ENCODE results near the gene IRAK4. TPM values are rescaled to one million over a fixed set of nuclear protein-coding genes. Genes with fewer than 3 reads are reported as not detected.

Gene IRAK4
- total and polyA plus RNA-seq, 2 experiments from 2014 or later = 11.5 to 24.0 TPM

DNA sequence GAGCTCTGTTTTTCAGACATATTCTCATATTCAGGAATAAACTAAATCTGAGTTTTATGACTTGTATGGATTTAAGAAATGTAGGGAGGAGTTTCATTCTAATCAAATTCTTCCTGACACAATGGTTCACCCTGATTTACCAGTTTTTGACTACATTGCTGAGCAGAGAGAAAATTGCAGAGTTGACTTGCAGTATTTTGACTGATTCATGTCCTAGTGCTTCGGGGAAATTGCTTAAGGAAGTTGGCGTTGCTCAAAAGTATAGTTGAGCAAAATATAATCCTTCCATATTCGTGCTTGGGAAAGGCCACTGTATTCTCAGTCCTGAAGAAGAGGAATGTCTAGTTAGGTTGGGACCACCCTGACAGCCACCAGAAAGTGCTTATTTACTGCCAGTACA is 48.6 kb downstream of the IRAK4 start:
- 97 to 98% methylated on average over 3 of the region's 3 CpGs for WGBS, 2 experiments (ENCODE audit: low coverage in 1 of 2, low lambda C conversion rate in 2 of 2, missing lambda C conversion rate in 2 of 2)
- Histone ChIP-seq H3K9me3 (ENCODE audit: low read depth) (no peaks in the 10 kb centered on the region), H3F3A (ENCODE audit: insufficient read depth) (peaks cover 7% of the 10 kb centered on the region; the same call in 1 of the 2 replicates), H3K79me2 (ENCODE audit: insufficient read depth) (peaks cover 36% of the 10 kb centered on the region), H3K27me3 (replicated peaks; ENCODE audit: insufficient read depth) (no peaks in the 10 kb centered on the region), H3K36me3 (ENCODE audit: low read depth) (peaks cover 15% of the 10 kb centered on the region; the same call in 1 of the 2 replicates), H4K20me1 (ENCODE audit: insufficient read depth) (no peaks in the 10 kb centered on the region), H3K4me1 (ENCODE audit: insufficient read depth) (peaks cover 32% of the 10 kb centered on the region), H3K4me2 (ENCODE audit: unreplicated experiment) (no peak overlapping the region), H3K9ac (peak overlapping the region; percentile 96), H3K4me3 (peak overlapping the region; percentile 99; the same call in 1 of the 2 replicates), H2AFZ (peak overlapping the region; percentile 94), H3K9me2 (ENCODE audit: insufficient read depth) (no peaks in the 10 kb centered on the region), H3K27ac (no peak overlapping the region)
- in situ Hi-C loops (cut with MboI) = no loop called here
- no peak for TF ChIP-seq EZH2phosphoT487 (IDR thresholded peaks at IDR 0.05; ENCODE audit: insufficient read depth, low read depth)
- no peak for TF ChIP-seq EZH2 (IDR thresholded peaks at IDR 0.05; ENCODE audit: insufficient read depth, poor library complexity, severe bottlenecking)
- DNase-seq = no peak

DNA sequence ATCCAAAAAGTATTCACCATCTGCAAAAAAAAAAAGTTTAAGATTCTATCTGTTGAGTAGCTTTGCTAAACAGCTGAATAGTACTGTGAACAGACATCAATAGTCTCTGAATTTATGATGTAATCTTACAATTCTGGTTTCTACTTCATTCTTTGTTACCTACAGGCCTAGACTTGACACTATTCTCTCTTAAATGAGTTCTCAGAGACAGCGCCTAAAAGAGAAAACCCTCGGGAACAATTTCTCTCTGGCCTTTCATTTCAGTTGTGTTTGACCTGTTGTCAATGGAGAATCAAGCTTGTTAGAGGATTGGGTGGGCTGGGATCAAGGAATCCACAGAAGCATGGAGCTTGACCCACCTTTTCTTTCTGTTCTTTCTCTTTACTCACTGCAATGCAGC is 53.3 kb downstream of the IRAK4 start:
- H3F3A ChIP-seq (ENCODE audit: insufficient read depth) = 0 out of 2 replicates have a peak, but pooled peaks cover under 1% of the 10 kb centered on the region
- no peak overlapping the region for H3K9ac ChIP-seq
- no peaks in the 10 kb centered on the region for H3K79me2 ChIP-seq (ENCODE audit: insufficient read depth)
- no peak for DNase-seq
- H3K4me3 ChIP-seq = no peak overlapping the region
- no peaks in the 10 kb centered on the region for H3K27me3 ChIP-seq (replicated peaks; ENCODE audit: insufficient read depth)
- TF ChIP-seq EZH2phosphoT487 (IDR thresholded peaks at IDR 0.05; ENCODE audit: insufficient read depth, low read depth) (no peak), EZH2 (IDR thresholded peaks at IDR 0.05; ENCODE audit: insufficient read depth, poor library complexity, severe bottlenecking) (no peak)
- H3K4me2 ChIP-seq (ENCODE audit: unreplicated experiment) = no peak overlapping the region
- no peaks in the 10 kb centered on the region for H3K9me3 ChIP-seq (ENCODE audit: low read depth)
- H3K36me3 ChIP-seq (ENCODE audit: low read depth) = no peaks in the 10 kb centered on the region
- H3K9me2 ChIP-seq (ENCODE audit: insufficient read depth) = no peaks in the 10 kb centered on the region
- WGBS, 2 experiments (ENCODE audit: low coverage in 1 of 2, low lambda C conversion rate in 2 of 2, missing lambda C conversion rate in 2 of 2) = 45 to 54% methylated on average over 2 of the region's 2 CpGs
- peak overlapping the region; percentile 22; the same call in 1 of the 2 replicates for H2AFZ ChIP-seq
- in situ Hi-C loops (cut with MboI) = no loop called here
- no peak overlapping the region for H3K27ac ChIP-seq
- no peaks in the 10 kb centered on the region for H4K20me1 ChIP-seq (ENCODE audit: insufficient read depth)
- peaks cover 2% of the 10 kb centered on the region for H3K4me1 ChIP-seq (ENCODE audit: insufficient read depth)

DNA sequence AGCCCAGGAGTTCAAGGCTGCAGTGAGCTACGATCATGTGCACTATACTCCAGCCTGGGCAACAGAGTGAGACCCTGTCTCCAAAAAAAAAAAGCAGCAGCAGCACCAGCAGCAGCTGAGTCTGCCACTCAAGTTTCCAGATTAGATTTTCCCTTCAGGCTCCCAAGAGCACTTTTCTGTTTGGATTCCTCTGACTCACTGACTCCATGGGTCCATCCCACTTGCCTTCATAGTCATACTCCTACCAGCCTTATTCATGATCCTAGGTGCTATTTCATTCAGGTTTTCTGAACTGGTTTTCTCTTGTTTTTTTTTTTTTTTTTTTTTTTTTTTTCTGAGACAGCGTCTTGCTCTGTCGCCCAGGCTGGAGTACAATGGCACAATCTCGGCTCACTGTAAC is 54.2 kb downstream of the IRAK4 start:
- Histone ChIP-seq H3K27me3 (replicated peaks; ENCODE audit: insufficient read depth) (no peaks in the 10 kb centered on the region), H3K36me3 (ENCODE audit: low read depth) (no peaks in the 10 kb centered on the region), H3K4me3 (no peak overlapping the region), H3K4me2 (ENCODE audit: unreplicated experiment) (no peak overlapping the region), H3K79me2 (ENCODE audit: insufficient read depth) (no peaks in the 10 kb centered on the region), H3F3A (ENCODE audit: insufficient read depth) (no peaks in the 10 kb centered on the region), H3K9me2 (ENCODE audit: insufficient read depth) (no peaks in the 10 kb centered on the region), H3K4me1 (ENCODE audit: insufficient read depth) (no peaks in the 10 kb centered on the region), H3K9ac (no peak overlapping the region), H2AFZ (no peak overlapping the region), H4K20me1 (ENCODE audit: insufficient read depth) (no peaks in the 10 kb centered on the region), H3K27ac (no peak overlapping the region), H3K9me3 (ENCODE audit: low read depth) (no peaks in the 10 kb centered on the region)
- no peak for TF ChIP-seq EZH2phosphoT487 (IDR thresholded peaks at IDR 0.05; ENCODE audit: insufficient read depth, low read depth)
- no peak for TF ChIP-seq EZH2 (IDR thresholded peaks at IDR 0.05; ENCODE audit: insufficient read depth, poor library complexity, severe bottlenecking)
- 87 to 93% methylated on average over 4 of the region's 4 CpGs for WGBS, 2 experiments (ENCODE audit: low coverage in 1 of 2, low lambda C conversion rate in 2 of 2, missing lambda C conversion rate in 2 of 2)
- DNase-seq = peak; percentile 37
- in situ Hi-C loops (cut with MboI) = no loop called here

DNA sequence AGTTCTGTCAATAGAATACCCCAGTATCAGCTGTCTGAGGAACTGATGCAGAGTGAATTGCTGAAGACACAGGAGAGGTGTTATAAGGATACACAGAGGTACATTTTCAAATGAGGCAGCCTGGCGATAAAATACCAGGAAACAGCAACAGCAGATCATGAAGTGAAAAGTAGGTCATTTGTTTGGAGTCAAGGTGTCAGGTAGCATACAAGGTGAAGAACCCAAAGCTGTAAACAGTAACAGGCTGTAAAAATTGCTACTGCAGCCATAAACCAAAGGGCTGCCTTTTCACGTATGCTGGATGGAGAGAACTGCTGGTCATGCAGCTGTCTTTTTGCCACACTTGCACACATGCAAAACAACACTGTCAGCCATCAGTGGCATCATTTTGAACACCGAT is 56.7 kb downstream of the IRAK4 start:
- no peaks in the 10 kb centered on the region for H3K79me2 ChIP-seq (ENCODE audit: insufficient read depth)
- H3F3A ChIP-seq (ENCODE audit: insufficient read depth) = no peaks in the 10 kb centered on the region
- no peaks in the 10 kb centered on the region for H3K9me3 ChIP-seq (ENCODE audit: low read depth)
- no peaks in the 10 kb centered on the region for H3K27me3 ChIP-seq (replicated peaks; ENCODE audit: insufficient read depth)
- no peak for DNase-seq
- no peaks in the 10 kb centered on the region for H4K20me1 ChIP-seq (ENCODE audit: insufficient read depth)
- no peak overlapping the region for H3K27ac ChIP-seq
- H3K36me3 ChIP-seq (ENCODE audit: low read depth) = no peaks in the 10 kb centered on the region
- 67 to 69% methylated on average over 3 of the region's 3 CpGs for WGBS, 2 experiments (ENCODE audit: low coverage in 1 of 2, low lambda C conversion rate in 2 of 2, missing lambda C conversion rate in 2 of 2)
- no peaks in the 10 kb centered on the region for H3K4me1 ChIP-seq (ENCODE audit: insufficient read depth)
- H3K4me2 ChIP-seq (ENCODE audit: unreplicated experiment) = no peak overlapping the region
- TF ChIP-seq EZH2phosphoT487 (IDR thresholded peaks at IDR 0.05; ENCODE audit: insufficient read depth, low read depth) (no peak), EZH2 (IDR thresholded peaks at IDR 0.05; ENCODE audit: insufficient read depth, poor library complexity, severe bottlenecking) (no peak)
- in situ Hi-C loops (cut with MboI) = no loop called here
- H3K9ac ChIP-seq = no peak overlapping the region
- no peak overlapping the region for H2AFZ ChIP-seq
- no peaks in the 10 kb centered on the region for H3K9me2 ChIP-seq (ENCODE audit: insufficient read depth)
- no peak overlapping the region for H3K4me3 ChIP-seq

DNA sequence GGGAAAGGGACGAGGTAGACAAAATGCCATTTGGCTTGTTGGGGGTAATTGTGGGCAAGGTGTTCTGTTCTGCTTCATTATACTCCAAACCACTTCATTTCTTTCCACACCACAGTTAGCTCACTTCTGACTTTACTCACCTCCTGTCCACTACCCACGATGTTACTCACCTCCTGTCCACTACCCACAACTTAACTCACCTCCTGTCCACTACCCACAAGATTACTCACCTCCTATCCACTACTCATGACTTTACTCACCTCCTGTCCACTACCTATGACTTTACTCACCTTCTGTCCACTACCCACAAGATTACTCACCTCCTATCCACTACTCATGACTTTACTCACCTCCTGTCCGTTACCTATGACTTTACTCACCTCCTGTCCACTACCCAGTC is 57.4 kb downstream of the IRAK4 start:
- 55 to 61% methylated on average over 3 of the region's 3 CpGs for WGBS, 2 experiments (ENCODE audit: low coverage in 1 of 2, low lambda C conversion rate in 2 of 2, missing lambda C conversion rate in 2 of 2)
- no peaks in the 10 kb centered on the region for H4K20me1 ChIP-seq (ENCODE audit: insufficient read depth)
- no peaks in the 10 kb centered on the region for H3K9me3 ChIP-seq (ENCODE audit: low read depth)
- H3K4me3 ChIP-seq = no peak overlapping the region
- no peak overlapping the region for H3K27ac ChIP-seq
- no peaks in the 10 kb centered on the region for H3K9me2 ChIP-seq (ENCODE audit: insufficient read depth)
- no peaks in the 10 kb centered on the region for H3K36me3 ChIP-seq (ENCODE audit: low read depth)
- in situ Hi-C loops (cut with MboI) = no loop called here
- H3K4me2 ChIP-seq (ENCODE audit: unreplicated experiment) = no peak overlapping the region
- H3K79me2 ChIP-seq (ENCODE audit: insufficient read depth) = no peaks in the 10 kb centered on the region
- no peak overlapping the region for H3K9ac ChIP-seq
- DNase-seq = no peak
- no peak overlapping the region for H2AFZ ChIP-seq
- H3F3A ChIP-seq (ENCODE audit: insufficient read depth) = no peaks in the 10 kb centered on the region
- no peaks in the 10 kb centered on the region for H3K27me3 ChIP-seq (replicated peaks; ENCODE audit: insufficient read depth)
- no peak for TF ChIP-seq EZH2phosphoT487 (IDR thresholded peaks at IDR 0.05; ENCODE audit: insufficient read depth, low read depth)
- TF ChIP-seq EZH2 (IDR thresholded peaks at IDR 0.05; ENCODE audit: insufficient read depth, poor library complexity, severe bottlenecking) = no peak
- no peaks in the 10 kb centered on the region for H3K4me1 ChIP-seq (ENCODE audit: insufficient read depth)

Data from GM23248 (cell line).